OCI-LY7 (cell line): ENCODE data around the gene NUP62.

Experiments used
- CTCF ChIP-seq: fragments of 200-600 bp; sonication (generic); conservative IDR thresholded peaks from 2 replicates; pipeline ENCODE4 v1.5.1; 2014; ENCODE audit warnings: mild to moderate bottlenecking, antibody characterized with exemption, low read length, moderate library complexity, mixed read lengths
- EZH2phosphoT487 ChIP-seq: fragments of 200-600 bp; sonication (generic); IDR thresholded peaks from 2 replicates; pipeline ENCODE4 v1.6.1; 2018; ENCODE audit warnings: low read depth, borderline replicate concordance, mild to moderate bottlenecking, mixed run types, antibody characterized with exemption, low read length, moderate library complexity, mixed read lengths

- TF ChIP-seq CTCF (no peak), EZH2phosphoT487 (no peak)
These were observed 44.7 kb upstream of the NUP62 start for GRCh38 chr19:49973987-49974386.
